Calu3 (cell line): ENCODE measurements around the gene OVAAL. TPM values are rescaled to one million over a fixed set of nuclear protein-coding genes. Genes with fewer than 3 reads are reported as not detected.

Experiments used
- BruUV-seq: library from RNA; stranded (reverse); fragments of 400-500 nt; replicated peaks from 2 replicates; lab custom pipeline; 2021; lab: Mats Ljungman, UMichigan
- CTCF ChIA-PET: fragments of 300-600 bp; sonication (Branson Sonifier 250); formaldehyde crosslinking; loops from one replicate; lab custom pipeline; 2022; ENCODE audit warnings: antibody characterized with exemption; lab: Charles Lee
- DNase-seq: peaks from one replicate; pipeline ENCODE4 v3.0.0; 2022
- H3K27ac Mint-ChIP-seq: one replicate; pipeline ENCODE4 v1.8.0; 2022; ENCODE audit warnings: mixed read lengths; ENCODE audit not compliant: unreplicated experiment
- H3K27me3 Mint-ChIP-seq: one replicate; pipeline ENCODE4 v1.8.0; 2022; ENCODE audit warnings: mixed read lengths; ENCODE audit not compliant: unreplicated experiment
- H3K36me3 Mint-ChIP-seq: one replicate; pipeline ENCODE4 v1.8.0; 2022; ENCODE audit warnings: mild to moderate bottlenecking, moderate library complexity, mixed read lengths; ENCODE audit not compliant: insufficient read depth, unreplicated experiment
- H3K4me1 Mint-ChIP-seq: one replicate; pipeline ENCODE4 v1.8.0; 2022; ENCODE audit warnings: mild to moderate bottlenecking, low read depth, mixed read lengths; ENCODE audit not compliant: unreplicated experiment
- H3K4me3 Mint-ChIP-seq: one replicate; pipeline ENCODE4 v1.8.0; 2022; ENCODE audit warnings: mild to moderate bottlenecking, low read depth, moderate library complexity, mixed read lengths; ENCODE audit not compliant: unreplicated experiment
- H3K9me3 Mint-ChIP-seq: one replicate; pipeline ENCODE4 v1.8.0; 2022; ENCODE audit warnings: low read depth, mixed read lengths; ENCODE audit not compliant: unreplicated experiment
- CTCF ChIP-seq: fragments of 200-600 bp; IDR thresholded peaks from one replicate; pipeline ENCODE4 v1.8.0; 2022; ENCODE audit warnings: antibody characterized with exemption; ENCODE audit not compliant: unreplicated experiment
- intact Hi-C: fragments of 100-400 bp; cut with micrococcal nuclease; formaldehyde crosslinking; loops from one replicate; pipeline ENCODE4 v1.10.0; 2022; ENCODE audit not compliant: unreplicated experiment
- total RNA-seq: library from RNA; stranded (reverse); gene quantifications from 2 replicates; pipeline ENCODE4 v1.2.3, GENCODE V29; 2022

Gene OVAAL
- total RNA-seq, 1 experiment from 2014 or later = not detected

- Mint-ChIP-seq H3K4me1 (peaks cover 33% of the 10 kb centered on the region), H3K36me3 (no peaks in the 10 kb centered on the region), H3K27ac (no peak overlapping the region), H3K27me3 (no peaks in the 10 kb centered on the region), H3K9me3 (no peaks in the 10 kb centered on the region), H3K4me3 (no peak overlapping the region)
- CTCF ChIA-PET = interaction anchor here (0.6 kb wide), 1 partner anchor 31 kb away, joined by 3 read pairs; no protein-coding TSS in a partner anchor
- no TSS peak for BruUV-seq
- DNase-seq = no peak
- no peak for TF ChIP-seq CTCF
- intact Hi-C loops = no loop called here
Measured at GRCh38 chr1:180567654-180568053, 8.9 kb downstream of the OVAAL start.

- no peak overlapping the region for H3K4me3 Mint-ChIP-seq
- intact Hi-C loops = no loop called here
- no peaks in the 10 kb centered on the region for H3K27me3 Mint-ChIP-seq
- no peaks in the 10 kb centered on the region for H3K36me3 Mint-ChIP-seq
- no peaks in the 10 kb centered on the region for H3K9me3 Mint-ChIP-seq
- H3K4me1 Mint-ChIP-seq = peaks cover 33% of the 10 kb centered on the region
- H3K27ac Mint-ChIP-seq = no peak overlapping the region
- no TSS peak for BruUV-seq
- TF ChIP-seq CTCF = no peak
- DNase-seq = no peak
- CTCF ChIA-PET = no interaction called here
Measured at GRCh38 chr1:180568184-180568583, 9.4 kb downstream of the OVAAL start.

GRCh38 chr1:180571060-180571831 is 12.5 kb downstream of the OVAAL start:
- H3K4me3 Mint-ChIP-seq = no peak overlapping the region
- CTCF ChIA-PET = interaction anchor here (1.0 to 1.1 kb wide), 2 partner anchors 20 to 70 kb away, joined by 4 to 5 read pairs; no protein-coding TSS in a partner anchor
- H3K36me3 Mint-ChIP-seq = no peaks in the 10 kb centered on the region
- no peak for DNase-seq
- peaks cover 52% of the 10 kb centered on the region for H3K4me1 Mint-ChIP-seq
- H3K27me3 Mint-ChIP-seq = no peaks in the 10 kb centered on the region
- no TSS peak for BruUV-seq
- H3K27ac Mint-ChIP-seq = peak overlapping the region; percentile 78
- intact Hi-C loops = no loop called here
- no peak for TF ChIP-seq CTCF
- no peaks in the 10 kb centered on the region for H3K9me3 Mint-ChIP-seq

GRCh38 chr1:180571832-180572636 is 13.3 kb downstream of the OVAAL start:
- intact Hi-C loops = no loop called here
- CTCF ChIA-PET = interaction anchor here (1.0 to 1.1 kb wide), 3 partner anchors 20 to 69 kb away, joined by 4 to 7 read pairs (median 5); partner anchors contain the start of gene XPR1
- peak; percentile 18 for DNase-seq
- H3K9me3 Mint-ChIP-seq = no peaks in the 10 kb centered on the region
- TF ChIP-seq CTCF = no peak
- peak overlapping the region; percentile 78 for H3K27ac Mint-ChIP-seq
- peaks cover 52% of the 10 kb centered on the region for H3K4me1 Mint-ChIP-seq
- BruUV-seq = no TSS peak
- H3K27me3 Mint-ChIP-seq = no peaks in the 10 kb centered on the region
- H3K36me3 Mint-ChIP-seq = no peaks in the 10 kb centered on the region
- no peak overlapping the region for H3K4me3 Mint-ChIP-seq
